GM12864 (cell line): Measurements from ENCODE around the gene EBLN2.

Source experiments
- DNase-seq: peaks from one replicate; pipeline ENCODE4 v3.0.0-alpha.2; 2011; ENCODE audit warnings: low read depth
- H3K4me3 ChIP-seq: 2 replicates; pipeline ENCODE4 v1.5.1; 2011; ENCODE audit warnings: mild to moderate bottlenecking, low read depth, low read length, control low read depth
- CTCF ChIP-seq: IDR thresholded peaks from 2 replicates; pipeline ENCODE4 v1.5.1; 2011; ENCODE audit warnings: low read depth, mild to moderate bottlenecking, moderate library complexity, low read length, control low read depth, inconsistent platforms; ENCODE audit errors: missing control alignments

Gene EBLN2

GRCh38 chr3:73070675-73071575 is 9.5 kb downstream of the EBLN2 start:
- no peak for TF ChIP-seq CTCF
- H3K4me3 ChIP-seq = no peak overlapping the region
- DNase-seq = no peak

GRCh38 chr3:73071952-73072351 is 10.5 kb downstream of the EBLN2 start:
- TF ChIP-seq CTCF = no peak
- no peak for DNase-seq
- no peak overlapping the region for H3K4me3 ChIP-seq

GRCh38 chr3:73072634-73073033 is 11.2 kb downstream of the EBLN2 start:
- TF ChIP-seq CTCF = no peak
- no peak overlapping the region for H3K4me3 ChIP-seq
- DNase-seq = no peak

- no peak for TF ChIP-seq CTCF
- DNase-seq = no peak
- no peak overlapping the region for H3K4me3 ChIP-seq
Observed at GRCh38 chr3:73073091-73073707, 11.7 kb downstream of the EBLN2 start.

GRCh38 chr3:73074781-73075180 is 13.3 kb downstream of the EBLN2 start:
- TF ChIP-seq CTCF = no peak
- H3K4me3 ChIP-seq = no peak overlapping the region
- no peak for DNase-seq

- no peak overlapping the region for H3K4me3 ChIP-seq
- no peak for DNase-seq
- no peak for TF ChIP-seq CTCF
Observed at GRCh38 chr3:73080216-73080966, 18.9 kb downstream of the EBLN2 start.
